Measurements from ENCODE around the gene TMEM80.

DNA sequence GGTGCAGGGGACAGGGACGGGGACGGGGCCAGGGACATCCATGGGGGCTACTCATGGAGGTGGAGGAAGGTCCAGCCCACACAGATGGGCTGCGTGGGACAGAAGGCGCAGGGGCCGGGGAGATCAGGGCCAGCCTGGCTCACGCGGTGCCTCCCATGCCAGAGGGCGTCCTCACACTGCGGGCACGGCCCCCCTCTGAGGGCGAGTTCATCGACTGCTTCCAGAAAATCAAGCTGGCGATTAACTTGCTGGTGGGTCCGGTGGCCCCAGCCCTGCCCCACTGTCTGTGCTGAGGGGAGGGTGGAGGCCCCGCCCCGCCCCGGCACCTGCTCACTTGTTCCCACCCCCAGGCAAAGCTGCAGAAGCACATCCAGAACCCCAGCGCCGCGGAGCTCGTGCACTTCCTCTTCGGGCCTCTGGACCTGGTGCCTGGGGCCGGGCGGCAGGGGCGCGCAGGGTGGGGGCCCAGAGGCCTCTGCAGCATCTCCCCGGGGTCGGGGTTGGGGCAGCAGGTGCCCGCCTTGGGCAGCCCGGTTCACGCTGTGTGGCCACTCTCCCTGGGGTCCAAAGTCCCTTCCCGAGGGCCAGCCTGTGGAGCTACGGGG lies 26.2 kb downstream of the TMEM80 start:
- TF ChIP-seq, protein P1, sequence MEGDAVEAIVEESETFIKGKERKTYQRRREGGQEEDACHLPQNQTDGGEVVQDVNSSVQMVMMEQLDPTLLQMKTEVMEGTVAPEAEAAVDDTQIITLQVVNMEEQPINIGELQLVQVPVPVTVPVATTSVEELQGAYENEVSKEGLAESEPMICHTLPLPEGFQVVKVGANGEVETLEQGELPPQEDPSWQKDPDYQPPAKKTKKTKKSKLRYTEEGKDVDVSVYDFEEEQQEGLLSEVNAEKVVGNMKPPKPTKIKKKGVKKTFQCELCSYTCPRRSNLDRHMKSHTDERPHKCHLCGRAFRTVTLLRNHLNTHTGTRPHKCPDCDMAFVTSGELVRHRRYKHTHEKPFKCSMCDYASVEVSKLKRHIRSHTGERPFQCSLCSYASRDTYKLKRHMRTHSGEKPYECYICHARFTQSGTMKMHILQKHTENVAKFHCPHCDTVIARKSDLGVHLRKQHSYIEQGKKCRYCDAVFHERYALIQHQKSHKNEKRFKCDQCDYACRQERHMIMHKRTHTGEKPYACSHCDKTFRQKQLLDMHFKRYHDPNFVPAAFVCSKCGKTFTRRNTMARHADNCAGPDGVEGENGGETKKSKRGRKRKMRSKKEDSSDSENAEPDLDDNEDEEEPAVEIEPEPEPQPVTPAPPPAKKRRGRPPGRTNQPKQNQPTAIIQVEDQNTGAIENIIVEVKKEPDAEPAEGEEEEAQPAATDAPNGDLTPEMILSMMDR (IDR thresholded peaks at IDR 0.05 in 2 of 3, conservative IDR thresholded peaks at IDR 0.05 in 1 of 3; ENCODE audit: insufficient read depth in 2 of 3, low read depth in 1 of 3, low read length in 3 of 3) = no peak
- TF ChIP-seq, protein P2, sequence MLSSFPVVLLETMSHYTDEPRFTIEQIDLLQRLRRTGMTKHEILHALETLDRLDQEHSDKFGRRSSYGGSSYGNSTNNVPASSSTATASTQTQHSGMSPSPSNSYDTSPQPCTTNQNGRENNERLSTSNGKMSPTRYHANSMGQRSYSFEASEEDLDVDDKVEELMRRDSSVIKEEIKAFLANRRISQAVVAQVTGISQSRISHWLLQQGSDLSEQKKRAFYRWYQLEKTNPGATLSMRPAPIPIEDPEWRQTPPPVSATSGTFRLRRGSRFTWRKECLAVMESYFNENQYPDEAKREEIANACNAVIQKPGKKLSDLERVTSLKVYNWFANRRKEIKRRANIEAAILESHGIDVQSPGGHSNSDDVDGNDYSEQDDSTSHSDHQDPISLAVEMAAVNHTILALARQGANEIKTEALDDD (IDR thresholded peaks at IDR 0.05) = no peak
- TF ChIP-seq, protein P3, sequence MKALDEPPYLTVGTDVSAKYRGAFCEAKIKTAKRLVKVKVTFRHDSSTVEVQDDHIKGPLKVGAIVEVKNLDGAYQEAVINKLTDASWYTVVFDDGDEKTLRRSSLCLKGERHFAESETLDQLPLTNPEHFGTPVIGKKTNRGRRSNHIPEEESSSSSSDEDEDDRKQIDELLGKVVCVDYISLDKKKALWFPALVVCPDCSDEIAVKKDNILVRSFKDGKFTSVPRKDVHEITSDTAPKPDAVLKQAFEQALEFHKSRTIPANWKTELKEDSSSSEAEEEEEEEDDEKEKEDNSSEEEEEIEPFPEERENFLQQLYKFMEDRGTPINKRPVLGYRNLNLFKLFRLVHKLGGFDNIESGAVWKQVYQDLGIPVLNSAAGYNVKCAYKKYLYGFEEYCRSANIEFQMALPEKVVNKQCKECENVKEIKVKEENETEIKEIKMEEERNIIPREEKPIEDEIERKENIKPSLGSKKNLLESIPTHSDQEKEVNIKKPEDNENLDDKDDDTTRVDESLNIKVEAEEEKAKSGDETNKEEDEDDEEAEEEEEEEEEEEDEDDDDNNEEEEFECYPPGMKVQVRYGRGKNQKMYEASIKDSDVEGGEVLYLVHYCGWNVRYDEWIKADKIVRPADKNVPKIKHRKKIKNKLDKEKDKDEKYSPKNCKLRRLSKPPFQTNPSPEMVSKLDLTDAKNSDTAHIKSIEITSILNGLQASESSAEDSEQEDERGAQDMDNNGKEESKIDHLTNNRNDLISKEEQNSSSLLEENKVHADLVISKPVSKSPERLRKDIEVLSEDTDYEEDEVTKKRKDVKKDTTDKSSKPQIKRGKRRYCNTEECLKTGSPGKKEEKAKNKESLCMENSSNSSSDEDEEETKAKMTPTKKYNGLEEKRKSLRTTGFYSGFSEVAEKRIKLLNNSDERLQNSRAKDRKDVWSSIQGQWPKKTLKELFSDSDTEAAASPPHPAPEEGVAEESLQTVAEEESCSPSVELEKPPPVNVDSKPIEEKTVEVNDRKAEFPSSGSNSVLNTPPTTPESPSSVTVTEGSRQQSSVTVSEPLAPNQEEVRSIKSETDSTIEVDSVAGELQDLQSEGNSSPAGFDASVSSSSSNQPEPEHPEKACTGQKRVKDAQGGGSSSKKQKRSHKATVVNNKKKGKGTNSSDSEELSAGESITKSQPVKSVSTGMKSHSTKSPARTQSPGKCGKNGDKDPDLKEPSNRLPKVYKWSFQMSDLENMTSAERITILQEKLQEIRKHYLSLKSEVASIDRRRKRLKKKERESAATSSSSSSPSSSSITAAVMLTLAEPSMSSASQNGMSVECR (CRISPR knock-in tag; IDR thresholded peaks at IDR 0.05) = no peak
- TF ChIP-seq, protein P4, sequence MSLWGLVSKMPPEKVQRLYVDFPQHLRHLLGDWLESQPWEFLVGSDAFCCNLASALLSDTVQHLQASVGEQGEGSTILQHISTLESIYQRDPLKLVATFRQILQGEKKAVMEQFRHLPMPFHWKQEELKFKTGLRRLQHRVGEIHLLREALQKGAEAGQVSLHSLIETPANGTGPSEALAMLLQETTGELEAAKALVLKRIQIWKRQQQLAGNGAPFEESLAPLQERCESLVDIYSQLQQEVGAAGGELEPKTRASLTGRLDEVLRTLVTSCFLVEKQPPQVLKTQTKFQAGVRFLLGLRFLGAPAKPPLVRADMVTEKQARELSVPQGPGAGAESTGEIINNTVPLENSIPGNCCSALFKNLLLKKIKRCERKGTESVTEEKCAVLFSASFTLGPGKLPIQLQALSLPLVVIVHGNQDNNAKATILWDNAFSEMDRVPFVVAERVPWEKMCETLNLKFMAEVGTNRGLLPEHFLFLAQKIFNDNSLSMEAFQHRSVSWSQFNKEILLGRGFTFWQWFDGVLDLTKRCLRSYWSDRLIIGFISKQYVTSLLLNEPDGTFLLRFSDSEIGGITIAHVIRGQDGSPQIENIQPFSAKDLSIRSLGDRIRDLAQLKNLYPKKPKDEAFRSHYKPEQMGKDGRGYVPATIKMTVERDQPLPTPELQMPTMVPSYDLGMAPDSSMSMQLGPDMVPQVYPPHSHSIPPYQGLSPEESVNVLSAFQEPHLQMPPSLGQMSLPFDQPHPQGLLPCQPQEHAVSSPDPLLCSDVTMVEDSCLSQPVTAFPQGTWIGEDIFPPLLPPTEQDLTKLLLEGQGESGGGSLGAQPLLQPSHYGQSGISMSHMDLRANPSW (CRISPR knock-in tag; IDR thresholded peaks at IDR 0.05) = no peak
- no peak for TF ChIP-seq POLR2A (conservative IDR thresholded peaks at IDR 0.05)
- no peak for TF ChIP-seq POLR2AphosphoS5 (IDR thresholded peaks at IDR 0.05; ENCODE audit: control insufficient read depth, insufficient read depth, low read depth, low read length)
- TF ChIP-seq MEF2A (IDR thresholded peaks at IDR 0.05; ENCODE audit: control insufficient read depth, low read depth, low read length) = no peak
- TF ChIP-seq, protein P5, sequence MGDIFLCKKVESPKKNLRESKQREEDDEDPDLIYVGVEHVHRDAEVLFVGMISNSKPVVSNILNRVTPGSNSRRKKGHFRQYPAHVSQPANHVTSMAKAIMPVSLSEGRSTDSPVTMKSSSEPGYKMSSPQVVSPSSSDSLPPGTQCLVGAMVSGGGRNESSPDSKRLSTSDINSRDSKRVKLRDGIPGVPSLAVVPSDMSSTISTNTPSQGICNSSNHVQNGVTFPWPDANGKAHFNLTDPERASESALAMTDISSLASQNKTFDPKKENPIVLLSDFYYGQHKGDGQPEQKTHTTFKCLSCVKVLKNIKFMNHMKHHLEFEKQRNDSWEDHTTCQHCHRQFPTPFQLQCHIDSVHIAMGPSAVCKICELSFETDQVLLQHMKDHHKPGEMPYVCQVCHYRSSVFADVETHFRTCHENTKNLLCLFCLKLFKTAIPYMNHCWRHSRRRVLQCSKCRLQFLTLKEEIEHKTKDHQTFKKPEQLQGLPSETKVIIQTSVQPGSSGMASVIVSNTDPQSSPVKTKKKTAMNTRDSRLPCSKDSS (IDR thresholded peaks at IDR 0.05; ENCODE audit: low read depth, partially characterized antibody) = no peak
- TF ChIP-seq MTA1 (IDR thresholded peaks at IDR 0.05; ENCODE audit: borderline replicate concordance) = no peak
- no peak for TF ChIP-seq ZFP1 (CRISPR knock-in tag; IDR thresholded peaks at IDR 0.05)
- TF ChIP-seq SETDB1 (IDR thresholded peaks at IDR 0.05; ENCODE audit: low read length) = no peak
- no peak for TF ChIP-seq CEBPB (tag; IDR thresholded peaks at IDR 0.05)
